ENCODE data around the gene EPS8L3.
"Not testable (repeated sequence)": the region's sequence is repeated elsewhere in the genome, so short reads cannot be mapped to it uniquely, and the experiment has no call there.

Gene EPS8L3

GRCh38 chr1:109764561-109765482 is 1.1 kb upstream of the EPS8L3 start:
- DNase-seq (ENCODE audit: low read depth): no peak

- no peak for DNase-seq (ENCODE audit: low read depth)
Observed at GRCh38 chr1:109762821-109763645, 690 bp downstream of the EPS8L3 start.

- no peak for DNase-seq (ENCODE audit: low read depth)
Observed at GRCh38 chr1:109762039-109762585, 1.6 kb downstream of the EPS8L3 start.

- no peak for DNase-seq (ENCODE audit: low read depth)
Observed at GRCh38 chr1:109761227-109762038, 2.3 kb downstream of the EPS8L3 start.

GRCh38 chr1:109760581-109761226 is 3.0 kb downstream of the EPS8L3 start:
- no peak for DNase-seq (ENCODE audit: low read depth)

GRCh38 chr1:109759513-109760334 is 4.0 kb downstream of the EPS8L3 start:
- DNase-seq (ENCODE audit: low read depth): no peak

- no peak for DNase-seq (ENCODE audit: low read depth)
Observed at GRCh38 chr1:109757936-109758786, 5.6 kb downstream of the EPS8L3 start.

- DNase-seq (ENCODE audit: low read depth): no peak
Observed at GRCh38 chr1:109756848-109757521, 6.7 kb downstream of the EPS8L3 start.

GRCh38 chr1:109756325-109756724 is 7.4 kb downstream of the EPS8L3 start:
- not testable (repeated sequence) for DNase-seq (ENCODE audit: low read depth)

- no peak for DNase-seq (ENCODE audit: low read depth)
Observed at GRCh38 chr1:109754738-109755137, 9.0 kb downstream of the EPS8L3 start.

- no peak for DNase-seq (ENCODE audit: low read depth)
Observed at GRCh38 chr1:109751531-109752260, 12.0 kb downstream of the EPS8L3 start.

GRCh38 chr1:109750920-109751319 is 12.8 kb downstream of the EPS8L3 start:
- DNase-seq (ENCODE audit: low read depth): no peak

- no peak for DNase-seq (ENCODE audit: low read depth)
Observed at GRCh38 chr1:109750241-109750882, 13.4 kb downstream of the EPS8L3 start.

GRCh38 chr1:109749221-109749620 is 14.5 kb downstream of the EPS8L3 start:
- no peak for DNase-seq (ENCODE audit: low read depth)

GRCh38 chr1:109748311-109748710 is 15.4 kb downstream of the EPS8L3 start:
- not testable (repeated sequence) for DNase-seq (ENCODE audit: low read depth)

GRCh38 chr1:109740615-109741373 is 22.9 kb downstream of the EPS8L3 start, which contains the start of gene GSTM3:
Gene GSTM3, minus strand, starts transcription at chr1:109741038. Its CDS starts 751 bp downstream, at chr1:109740287.
- no peak for DNase-seq (ENCODE audit: low read depth)
